HG03159 (cell line): Measurements from ENCODE around the gene HEATR5B.
A peak's percentile ranks its signal among the peaks of the same experiment; 100 is the strongest.
"Not testable (repeated sequence)": the region's sequence is repeated elsewhere in the genome, so short reads cannot be mapped to it uniquely, and the experiment has no call there.

Experiments
- ATAC-seq: cut with Tn5 transposase; IDR thresholded peaks from one replicate; pipeline ENCODE4 v1.9.1; 2021; ENCODE audit warnings: mild to moderate bottlenecking, moderate library complexity; ENCODE audit not compliant: unreplicated experiment

HEATR5B gene

GRCh38 chr2:36988008-36988407 lies 96.2 kb downstream of the HEATR5B start:
- no peak for ATAC-seq

GRCh38 chr2:36982467-36982866 lies 101.7 kb downstream of the HEATR5B start:
- no peak for ATAC-seq

- no peak for ATAC-seq
Observed at GRCh38 chr2:36981911-36982310, 102.3 kb downstream of the HEATR5B start.

GRCh38 chr2:36979007-36979406 lies 105.2 kb downstream of the HEATR5B start:
- not testable (repeated sequence) for ATAC-seq

- ATAC-seq, result no peak
Observed at GRCh38 chr2:36976065-36976464, 108.1 kb downstream of the HEATR5B start.

GRCh38 chr2:36975306-36975705 lies 108.9 kb downstream of the HEATR5B start:
- ATAC-seq, result no peak

- no peak for ATAC-seq
Observed at GRCh38 chr2:36973320-36973719, 110.9 kb downstream of the HEATR5B start.

GRCh38 chr2:36971990-36972389 lies 112.2 kb downstream of the HEATR5B start:
- ATAC-seq, result no peak

GRCh38 chr2:36967236-36967876 lies 116.8 kb downstream of the HEATR5B start:
- no peak for ATAC-seq

GRCh38 chr2:36966370-36967235 lies 117.6 kb downstream of the HEATR5B start, which contains the start of gene STRN:
Gene STRN, minus strand, starts transcription at chr2:36966536. Its CDS starts 73 bp downstream, at chr2:36966463.
- ATAC-seq, result peak; percentile 97

GRCh38 chr2:36965751-36966369 lies 118.3 kb downstream of the HEATR5B start:
- peak; percentile 29 for ATAC-seq

GRCh38 chr2:36965206-36965605 lies 119.0 kb downstream of the HEATR5B start:
- no peak for ATAC-seq

GRCh38 chr2:36964496-36965058 lies 119.6 kb downstream of the HEATR5B start:
- ATAC-seq, result no peak

- ATAC-seq, result no peak
Observed at GRCh38 chr2:36963734-36964133, 120.4 kb downstream of the HEATR5B start.

- ATAC-seq, result no peak
Observed at GRCh38 chr2:36963106-36963505, 121.1 kb downstream of the HEATR5B start.

GRCh38 chr2:36960773-36961172 lies 123.4 kb downstream of the HEATR5B start:
- ATAC-seq, result no peak

GRCh38 chr2:36960005-36960675 lies 124.0 kb downstream of the HEATR5B start:
- no peak for ATAC-seq

- no peak for ATAC-seq
Observed at GRCh38 chr2:36954977-36955607, 129.1 kb downstream of the HEATR5B start.

GRCh38 chr2:36952748-36953197 lies 131.4 kb downstream of the HEATR5B start:
- ATAC-seq, result no peak

GRCh38 chr2:36951574-36951973 lies 132.6 kb downstream of the HEATR5B start:
- no peak for ATAC-seq
